PC-9 (cell line): ENCODE data around the gene C1QTNF3.

Source experiments
- EZH2 ChIP-seq: fragments of 200-600 bp; sonication (generic); IDR thresholded peaks from 2 replicates; pipeline ENCODE4 v1.8.0; 2017; ENCODE audit warnings: antibody characterized with exemption, low read depth
- TF ChIP-seq, protein P1 (sequence below): fragments of 200-600 bp; sonication (generic); conservative IDR thresholded peaks from 2 replicates; pipeline ENCODE4 v1.6.1; 2017; ENCODE audit warnings: mixed run types, antibody characterized with exemption, mild to moderate bottlenecking, moderate library complexity

DNA sequence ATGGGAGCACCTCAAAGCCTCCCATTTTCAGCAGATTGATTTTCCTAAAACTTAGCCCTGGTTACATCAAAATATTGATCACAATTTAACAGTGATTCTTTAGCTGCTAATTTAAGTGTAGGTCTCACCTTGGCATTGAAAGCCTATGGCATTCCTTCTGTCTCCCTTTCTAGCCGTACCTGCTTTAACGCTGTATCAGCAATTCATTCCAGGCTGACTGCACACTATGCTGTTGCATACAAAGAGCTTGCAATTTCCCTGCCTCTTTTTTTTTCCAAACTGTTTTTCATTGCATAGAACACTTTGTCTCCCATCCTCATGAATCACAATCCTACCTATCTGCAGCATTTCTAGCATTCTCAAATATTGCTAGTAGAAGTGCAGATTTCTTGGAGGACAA is 26.3 kb downstream of the C1QTNF3 start:
- TF ChIP-seq, protein P1, sequence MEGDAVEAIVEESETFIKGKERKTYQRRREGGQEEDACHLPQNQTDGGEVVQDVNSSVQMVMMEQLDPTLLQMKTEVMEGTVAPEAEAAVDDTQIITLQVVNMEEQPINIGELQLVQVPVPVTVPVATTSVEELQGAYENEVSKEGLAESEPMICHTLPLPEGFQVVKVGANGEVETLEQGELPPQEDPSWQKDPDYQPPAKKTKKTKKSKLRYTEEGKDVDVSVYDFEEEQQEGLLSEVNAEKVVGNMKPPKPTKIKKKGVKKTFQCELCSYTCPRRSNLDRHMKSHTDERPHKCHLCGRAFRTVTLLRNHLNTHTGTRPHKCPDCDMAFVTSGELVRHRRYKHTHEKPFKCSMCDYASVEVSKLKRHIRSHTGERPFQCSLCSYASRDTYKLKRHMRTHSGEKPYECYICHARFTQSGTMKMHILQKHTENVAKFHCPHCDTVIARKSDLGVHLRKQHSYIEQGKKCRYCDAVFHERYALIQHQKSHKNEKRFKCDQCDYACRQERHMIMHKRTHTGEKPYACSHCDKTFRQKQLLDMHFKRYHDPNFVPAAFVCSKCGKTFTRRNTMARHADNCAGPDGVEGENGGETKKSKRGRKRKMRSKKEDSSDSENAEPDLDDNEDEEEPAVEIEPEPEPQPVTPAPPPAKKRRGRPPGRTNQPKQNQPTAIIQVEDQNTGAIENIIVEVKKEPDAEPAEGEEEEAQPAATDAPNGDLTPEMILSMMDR: no peak
- TF ChIP-seq EZH2: no peak
